K562 (cell line): ENCODE data around the gene MALSU1.

Source experiments
- ARID2 ChIP-seq: fragments of 450-650 bp; IDR thresholded peaks from 2 replicates; pipeline ENCODE4 v1.6.1; 2017; ENCODE audit warnings: antibody characterized with exemption, mild to moderate bottlenecking
- ATF2 ChIP-seq: sonication (generic); formaldehyde crosslinking; IDR thresholded peaks from 2 replicates; pipeline ENCODE4 v1.8.1; 2022; ENCODE audit warnings: missing genetic modification reagents
- CHCHD3 ChIP-seq: fragments of 250-450 bp; sonication (Bioruptor Pico); IDR thresholded peaks from 2 replicates; pipeline ENCODE4 v2.1.2; 2022; ENCODE audit warnings: mild to moderate bottlenecking
- CTCF ChIP-seq, 3 experiments: IDR thresholded peaks in 2 of 3; conservative IDR thresholded peaks in 1 of 3; 2 replicates each; pipeline ENCODE4 v1.5.1; 2011 to 2012; ENCODE audit warnings: low read length in 3 of 3, mild to moderate bottlenecking in 3 of 3, control low read depth in 2 of 3, improper control_type of control experiment in 1 of 3, inconsistent platforms in 1 of 3, low read depth in 1 of 3, mixed read lengths in 1 of 3, moderate library complexity in 1 of 3; ENCODE audit not compliant: insufficient read depth in 2 of 3
- EP300 ChIP-seq: IDR thresholded peaks from 2 replicates; pipeline ENCODE4 v1.6.1; 2012; ENCODE audit warnings: low read length, improper control_type of control experiment
- FOXA1 ChIP-seq: fragments of 450-650 bp; IDR thresholded peaks from 2 replicates; pipeline ENCODE4 v1.6.1; 2016; ENCODE audit warnings: mild to moderate bottlenecking, borderline replicate concordance
- RBBP5 ChIP-seq: fragments of 200-600 bp; sonication (generic); IDR thresholded peaks from 2 replicates; pipeline ENCODE4 v1.6.1; 2012; ENCODE audit warnings: borderline replicate concordance, mild to moderate bottlenecking, low read length, control low read depth, inconsistent platforms; ENCODE audit not compliant: insufficient read depth, poor library complexity, severe bottlenecking
- RFX5 ChIP-seq: IDR thresholded peaks from 2 replicates; pipeline ENCODE4 v1.6.1; 2011; ENCODE audit warnings: low read depth, mild to moderate bottlenecking, improper control_type of control experiment, low read length
- SREBF1 ChIP-seq: fragments of 150-350 bp; IDR thresholded peaks from 2 replicates; pipeline ENCODE4 v1.6.1; 2014; ENCODE audit warnings: antibody characterized with exemption, low read depth, low read length, borderline replicate concordance
- TBP ChIP-seq: optimal IDR thresholded peaks from 2 replicates; pipeline ENCODE3; 2011; ENCODE audit warnings: low read depth, low read length, improper control_type of control experiment
- TCF3 ChIP-seq: sonication (generic); formaldehyde crosslinking; IDR thresholded peaks from 2 replicates; pipeline ENCODE4 v1.4.0; 2020; ENCODE audit warnings: mild to moderate bottlenecking, missing genetic modification reagents
- YBX1 ChIP-seq: fragments of 450-650 bp; IDR thresholded peaks from 2 replicates; pipeline ENCODE4 v1.7.1; 2016; ENCODE audit warnings: mild to moderate bottlenecking
- TF ChIP-seq, protein P1 (sequence below): sonication (generic); formaldehyde crosslinking; IDR thresholded peaks from 2 replicates; pipeline ENCODE4 v1.8.0; 2022; ENCODE audit warnings: mild to moderate bottlenecking, missing genetic modification reagents
- TF ChIP-seq, protein P2 (sequence below): sonication (generic); formaldehyde crosslinking; IDR thresholded peaks from 2 replicates; pipeline ENCODE4 v1.8.0; 2022; ENCODE audit warnings: mild to moderate bottlenecking, missing genetic modification reagents, borderline replicate concordance

DNA sequence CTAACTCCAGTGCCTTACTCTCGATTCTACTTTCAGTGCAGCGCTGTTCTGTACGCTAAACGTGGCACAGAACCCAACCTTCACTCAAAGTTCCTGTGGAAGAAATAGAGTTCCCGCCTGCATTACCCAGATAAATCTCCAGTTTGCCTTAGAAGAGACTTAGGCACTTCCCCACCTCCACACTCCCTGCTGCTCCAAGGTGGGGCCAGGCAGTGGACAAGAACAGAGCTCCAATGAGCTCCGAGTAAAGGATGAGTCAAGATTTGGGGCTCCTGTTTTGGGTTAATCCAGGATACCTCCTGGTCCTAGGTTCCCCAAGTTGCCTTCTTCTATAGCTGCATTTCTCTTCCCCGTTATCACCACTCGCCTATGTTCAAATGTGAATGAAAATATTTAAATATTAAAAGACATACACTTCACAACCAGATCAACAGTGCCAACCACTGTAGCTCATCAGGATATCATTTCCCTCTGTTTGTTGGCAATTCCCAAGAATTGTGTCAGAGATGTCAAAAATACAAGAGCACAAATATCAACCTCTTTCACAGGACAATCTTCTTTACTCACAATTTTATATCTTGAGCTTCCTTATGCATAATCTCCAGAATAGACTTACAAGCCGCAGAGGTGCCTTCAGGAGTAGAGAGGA lies 48.0 kb downstream of the MALSU1 start:
- TF ChIP-seq CTCF (IDR thresholded peaks at IDR 0.05 in 2 of 3, conservative IDR thresholded peaks at IDR 0.05 in 1 of 3; ENCODE audit: insufficient read depth in 2 of 3, low read depth in 1 of 3, low read length in 3 of 3) (no peak), FOXA1 (no peak), EP300 (no peak; the same call in 1 of the 2 replicates), RBBP5 (no peak), RFX5 (no peak), ARID2 (no peak), SREBF1 (no peak), YBX1 (no peak), CHCHD3 (CRISPR knock-in tag) (no peak), TBP (no peak), ATF2 (CRISPR knock-in tag) (no peak), TCF3 (CRISPR knock-in tag) (no peak; the same call in 1 of the 2 replicates)
- TF ChIP-seq, protein P1, sequence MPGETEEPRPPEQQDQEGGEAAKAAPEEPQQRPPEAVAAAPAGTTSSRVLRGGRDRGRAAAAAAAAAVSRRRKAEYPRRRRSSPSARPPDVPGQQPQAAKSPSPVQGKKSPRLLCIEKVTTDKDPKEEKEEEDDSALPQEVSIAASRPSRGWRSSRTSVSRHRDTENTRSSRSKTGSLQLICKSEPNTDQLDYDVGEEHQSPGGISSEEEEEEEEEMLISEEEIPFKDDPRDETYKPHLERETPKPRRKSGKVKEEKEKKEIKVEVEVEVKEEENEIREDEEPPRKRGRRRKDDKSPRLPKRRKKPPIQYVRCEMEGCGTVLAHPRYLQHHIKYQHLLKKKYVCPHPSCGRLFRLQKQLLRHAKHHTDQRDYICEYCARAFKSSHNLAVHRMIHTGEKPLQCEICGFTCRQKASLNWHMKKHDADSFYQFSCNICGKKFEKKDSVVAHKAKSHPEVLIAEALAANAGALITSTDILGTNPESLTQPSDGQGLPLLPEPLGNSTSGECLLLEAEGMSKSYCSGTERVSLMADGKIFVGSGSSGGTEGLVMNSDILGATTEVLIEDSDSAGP (CRISPR knock-in tag) = no peak
- TF ChIP-seq, protein P2, sequence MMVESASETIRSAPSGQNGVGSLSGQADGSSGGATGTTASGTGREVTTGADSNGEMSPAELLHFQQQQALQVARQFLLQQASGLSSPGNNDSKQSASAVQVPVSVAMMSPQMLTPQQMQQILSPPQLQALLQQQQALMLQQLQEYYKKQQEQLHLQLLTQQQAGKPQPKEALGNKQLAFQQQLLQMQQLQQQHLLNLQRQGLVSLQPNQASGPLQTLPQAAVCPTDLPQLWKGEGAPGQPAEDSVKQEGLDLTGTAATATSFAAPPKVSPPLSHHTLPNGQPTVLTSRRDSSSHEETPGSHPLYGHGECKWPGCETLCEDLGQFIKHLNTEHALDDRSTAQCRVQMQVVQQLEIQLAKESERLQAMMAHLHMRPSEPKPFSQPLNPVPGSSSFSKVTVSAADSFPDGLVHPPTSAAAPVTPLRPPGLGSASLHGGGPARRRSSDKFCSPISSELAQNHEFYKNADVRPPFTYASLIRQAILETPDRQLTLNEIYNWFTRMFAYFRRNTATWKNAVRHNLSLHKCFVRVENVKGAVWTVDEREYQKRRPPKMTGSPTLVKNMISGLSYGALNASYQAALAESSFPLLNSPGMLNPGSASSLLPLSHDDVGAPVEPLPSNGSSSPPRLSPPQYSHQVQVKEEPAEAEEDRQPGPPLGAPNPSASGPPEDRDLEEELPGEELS = no peak
